KMS-11 (cell line): ENCODE measurements around the gene DEFB110.

Experiments
- H2AFZ ChIP-seq: fragments of 200-600 bp; sonication (generic); 2 replicates; pipeline ENCODE4 v1.6.1; 2016; ENCODE audit warnings: antibody characterized with exemption, mixed run types, low read depth
- H3K27ac ChIP-seq: fragments of 200-600 bp; sonication (generic); 2 replicates; pipeline ENCODE4 v1.6.1; 2016; ENCODE audit warnings: mild to moderate bottlenecking, mixed run types
- H3K27me3 ChIP-seq: fragments of 200-600 bp; sonication (generic); 2 replicates; pipeline ENCODE4 v1.6.1; 2017; ENCODE audit warnings: mild to moderate bottlenecking, low read depth, mixed run types, moderate library complexity; ENCODE audit not compliant: insufficient read depth
- H3K36me3 ChIP-seq: fragments of 200-600 bp; sonication (generic); 2 replicates; pipeline ENCODE4 v1.6.1; 2017; ENCODE audit warnings: mild to moderate bottlenecking, mixed run types; ENCODE audit not compliant: insufficient read depth
- H3K4me1 ChIP-seq: fragments of 200-600 bp; sonication (generic); 2 replicates; pipeline ENCODE4 v1.6.1; 2016; ENCODE audit warnings: mild to moderate bottlenecking, low read depth, mixed run types; ENCODE audit not compliant: poor library complexity, severe bottlenecking
- H3K4me2 ChIP-seq: fragments of 200-600 bp; sonication (generic); 2 replicates; pipeline ENCODE4 v1.7.0; 2016; ENCODE audit warnings: mild to moderate bottlenecking, mixed run types
- H3K4me3 ChIP-seq: fragments of 200-600 bp; sonication (generic); IDR thresholded peaks from 2 replicates; pipeline ENCODE4 v1.6.1; 2017; ENCODE audit warnings: low read depth, low read length, mixed read lengths; ENCODE audit not compliant: insufficient read depth
- H3K79me2 ChIP-seq: fragments of 200-600 bp; sonication (generic); 2 replicates; pipeline ENCODE4 v1.6.1; 2016; ENCODE audit warnings: low read depth, mixed run types; ENCODE audit not compliant: insufficient read depth
- H3K9ac ChIP-seq: fragments of 200-600 bp; sonication (generic); 2 replicates; pipeline ENCODE4 v1.6.1; 2016; ENCODE audit warnings: mild to moderate bottlenecking, mixed run types
- H4K20me1 ChIP-seq: fragments of 200-600 bp; sonication (generic); 2 replicates; pipeline ENCODE4 v1.6.1; 2016; ENCODE audit warnings: mild to moderate bottlenecking, mixed run types; ENCODE audit not compliant: insufficient read depth
- TF ChIP-seq, protein P1 (sequence below): fragments of 200-600 bp; sonication (generic); conservative IDR thresholded peaks from 2 replicates; pipeline ENCODE4 v1.6.1; 2017; ENCODE audit warnings: low read depth, mild to moderate bottlenecking, antibody characterized with exemption, low read length, moderate library complexity, mixed read lengths

Gene DEFB110

DNA sequence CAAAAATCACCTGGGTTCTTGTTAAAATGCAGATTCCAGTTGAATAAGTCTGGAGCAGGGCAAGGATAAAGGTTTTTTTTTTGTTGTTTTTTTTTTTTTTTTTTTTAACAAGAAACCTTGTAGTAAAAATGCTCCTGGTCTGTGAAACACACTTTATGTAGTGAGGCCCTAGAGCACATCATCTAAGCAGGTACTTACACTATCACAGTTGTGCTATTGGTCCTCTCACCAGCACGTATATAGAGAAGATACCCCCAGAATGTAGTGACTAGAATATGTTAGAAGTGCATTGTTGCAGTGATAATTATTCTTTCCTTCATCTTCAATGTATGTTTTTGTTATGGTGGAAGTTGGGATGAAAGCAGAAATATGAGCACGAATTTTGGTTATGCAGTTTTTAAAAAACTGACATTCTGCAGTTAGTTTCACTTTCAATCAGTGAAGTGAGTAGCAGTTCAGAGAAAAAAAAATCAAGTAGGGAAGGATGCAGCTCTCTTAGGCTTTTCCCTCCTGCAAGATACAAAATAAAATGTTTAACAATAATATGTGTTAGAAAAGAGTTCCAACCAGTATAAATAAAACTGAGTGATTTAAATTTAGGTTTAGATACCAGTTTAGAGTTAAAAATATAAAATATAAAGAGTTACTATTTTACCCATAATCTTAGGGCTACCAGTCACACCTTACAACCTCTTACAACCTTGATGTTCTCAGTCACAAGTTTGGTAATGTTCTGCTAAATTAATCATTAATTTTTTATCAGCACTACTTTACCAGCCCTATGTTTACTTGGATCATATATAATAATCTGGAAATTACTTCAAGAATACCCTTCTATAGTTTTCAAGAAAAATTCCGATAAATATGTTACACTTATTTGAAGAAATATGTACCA lies 43.2 kb downstream of the DEFB110 start:
- H3K36me3 ChIP-seq: no peaks in the 10 kb centered on the region
- H3K27ac ChIP-seq: no peak overlapping the region
- peak overlapping the region; percentile 50 for H3K4me2 ChIP-seq
- H3K27me3 ChIP-seq: no peaks in the 10 kb centered on the region
- H3K9ac ChIP-seq: no peak overlapping the region
- H4K20me1 ChIP-seq: no peaks in the 10 kb centered on the region
- H3K4me1 ChIP-seq: peaks cover 27% of the 10 kb centered on the region
- H2AFZ ChIP-seq: no peak overlapping the region
- no peaks in the 10 kb centered on the region for H3K79me2 ChIP-seq
- TF ChIP-seq, protein P1, sequence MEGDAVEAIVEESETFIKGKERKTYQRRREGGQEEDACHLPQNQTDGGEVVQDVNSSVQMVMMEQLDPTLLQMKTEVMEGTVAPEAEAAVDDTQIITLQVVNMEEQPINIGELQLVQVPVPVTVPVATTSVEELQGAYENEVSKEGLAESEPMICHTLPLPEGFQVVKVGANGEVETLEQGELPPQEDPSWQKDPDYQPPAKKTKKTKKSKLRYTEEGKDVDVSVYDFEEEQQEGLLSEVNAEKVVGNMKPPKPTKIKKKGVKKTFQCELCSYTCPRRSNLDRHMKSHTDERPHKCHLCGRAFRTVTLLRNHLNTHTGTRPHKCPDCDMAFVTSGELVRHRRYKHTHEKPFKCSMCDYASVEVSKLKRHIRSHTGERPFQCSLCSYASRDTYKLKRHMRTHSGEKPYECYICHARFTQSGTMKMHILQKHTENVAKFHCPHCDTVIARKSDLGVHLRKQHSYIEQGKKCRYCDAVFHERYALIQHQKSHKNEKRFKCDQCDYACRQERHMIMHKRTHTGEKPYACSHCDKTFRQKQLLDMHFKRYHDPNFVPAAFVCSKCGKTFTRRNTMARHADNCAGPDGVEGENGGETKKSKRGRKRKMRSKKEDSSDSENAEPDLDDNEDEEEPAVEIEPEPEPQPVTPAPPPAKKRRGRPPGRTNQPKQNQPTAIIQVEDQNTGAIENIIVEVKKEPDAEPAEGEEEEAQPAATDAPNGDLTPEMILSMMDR: no peak
- no peak overlapping the region for H3K4me3 ChIP-seq

DNA sequence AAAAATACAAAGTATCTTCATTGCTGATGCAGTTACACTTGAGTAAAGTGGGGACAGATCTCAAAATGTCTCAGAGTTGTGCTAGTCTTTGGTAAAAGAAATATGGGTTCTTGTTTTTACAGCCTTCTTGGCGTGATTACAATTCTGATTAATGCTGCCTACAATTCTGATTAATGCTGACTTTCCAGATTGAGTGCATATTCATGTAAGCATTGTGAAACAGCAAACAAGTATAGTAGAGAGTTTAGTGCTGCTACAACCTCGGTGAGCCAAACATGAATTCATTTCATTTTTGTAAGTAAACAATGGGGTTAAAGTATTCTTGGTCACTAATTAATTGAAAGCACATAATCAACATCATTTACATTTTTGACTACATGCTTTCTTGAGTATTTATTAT lies 52.2 kb downstream of the DEFB110 start, which contains the start of gene DEFB113:
Gene DEFB113, minus strand, starts transcription at position 21 of the 400 bp plus-strand sequence. Its CDS starts 0 bp downstream, at position 21.
- no peaks in the 10 kb centered on the region for H3K27me3 ChIP-seq
- TF ChIP-seq, protein P1: no peak
- no peaks in the 10 kb centered on the region for H3K4me1 ChIP-seq
- no peaks in the 10 kb centered on the region for H4K20me1 ChIP-seq
- no peak within 1 kb of the TSS for H2AFZ ChIP-seq
- no peaks in the 10 kb centered on the region for H3K79me2 ChIP-seq
- no peak within 1 kb of the TSS for H3K27ac ChIP-seq
- H3K4me3 ChIP-seq: no peak within 1 kb of the TSS
- no peak within 1 kb of the TSS for H3K4me2 ChIP-seq
- no peak within 1 kb of the TSS for H3K9ac ChIP-seq
- no peaks in the 10 kb centered on the region for H3K36me3 ChIP-seq
